Skeletal muscle tissue (tissue), 4 donors: ENCODE measurements around the gene LMNTD2. TPM values are rescaled to one million over a fixed set of nuclear protein-coding genes. Genes with fewer than 3 reads are reported as not detected.

Experiments
- H3K27ac ChIP-seq: one replicate; pipeline ENCODE4 v1.7.0; 2013; ENCODE audit warnings: mild to moderate bottlenecking, low read depth, low read length, inconsistent platforms
- H3K27me3 ChIP-seq, 3 donors: one replicate each; pipeline ENCODE4 v1.7.0; 2013; ENCODE audit warnings: low read length in 3 of 3; ENCODE audit not compliant: control insufficient read depth in 3 of 3, insufficient read depth in 3 of 3
- H3K36me3 ChIP-seq, 3 donors: one replicate each; pipeline ENCODE4 v1.7.0; 2013; ENCODE audit warnings: low read length in 3 of 3; ENCODE audit not compliant: control insufficient read depth in 3 of 3, insufficient read depth in 3 of 3
- H3K4me1 ChIP-seq, 3 donors: one replicate each; pipeline ENCODE4 v1.7.0; 2013; ENCODE audit warnings: low read length in 3 of 3, mild to moderate bottlenecking in 3 of 3; ENCODE audit not compliant: control insufficient read depth in 3 of 3, insufficient read depth in 3 of 3
- H3K4me3 ChIP-seq, 3 donors: one replicate each; pipeline ENCODE4 v1.7.0; 2013; ENCODE audit warnings: low read length in 3 of 3
- H3K9ac ChIP-seq, 3 donors: one replicate each; pipeline ENCODE4 v1.7.0; 2013; ENCODE audit warnings: low read length in 3 of 3, mild to moderate bottlenecking in 3 of 3, moderate library complexity in 2 of 3, low read depth in 1 of 3
- H3K9me3 ChIP-seq, 3 donors: one replicate each; pipeline ENCODE4 v1.7.0; 2013; ENCODE audit warnings: low read length in 3 of 3; ENCODE audit not compliant: control insufficient read depth in 3 of 3
- total RNA-seq: library from RNA; depleted of rRNA; stranded (reverse); fragments of >200 nt; gene quantifications from one replicate; pipeline ENCODE4 v1.2.3, GENCODE V29; 2014
- donor health status: Osteomylitis.

Gene LMNTD2, protein sequence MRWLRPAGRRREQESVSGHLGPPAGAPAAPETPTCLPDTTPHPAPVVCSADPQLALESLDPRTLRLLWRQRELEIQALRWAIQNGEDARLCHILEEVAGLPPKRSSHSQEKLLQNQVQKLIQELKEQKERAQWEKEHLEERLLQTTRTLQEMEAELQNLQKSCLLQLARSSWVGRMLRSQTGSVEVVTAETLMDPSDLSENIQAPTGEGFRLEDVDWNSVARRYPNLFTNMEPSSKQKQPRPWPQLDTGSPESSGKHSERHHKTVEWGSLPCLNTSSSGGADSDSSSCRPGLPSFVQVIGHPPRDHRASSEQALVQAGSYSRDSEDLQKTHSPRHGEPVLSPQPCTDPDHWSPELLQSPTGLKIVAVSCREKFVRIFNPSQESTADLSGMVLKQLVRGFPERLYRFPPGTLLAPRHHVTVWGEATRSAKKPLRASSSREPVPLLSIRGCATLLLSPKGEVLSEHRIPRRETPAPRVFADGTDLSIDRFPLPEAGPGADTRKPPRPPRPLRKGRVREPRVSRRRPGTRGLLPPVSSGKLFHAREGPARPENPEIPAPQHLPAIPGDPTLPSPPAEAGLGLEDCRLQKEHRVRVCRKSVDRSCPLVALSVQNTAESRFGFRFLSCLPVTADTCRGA
- total RNA-seq = under 0.01 TPM

DNA sequence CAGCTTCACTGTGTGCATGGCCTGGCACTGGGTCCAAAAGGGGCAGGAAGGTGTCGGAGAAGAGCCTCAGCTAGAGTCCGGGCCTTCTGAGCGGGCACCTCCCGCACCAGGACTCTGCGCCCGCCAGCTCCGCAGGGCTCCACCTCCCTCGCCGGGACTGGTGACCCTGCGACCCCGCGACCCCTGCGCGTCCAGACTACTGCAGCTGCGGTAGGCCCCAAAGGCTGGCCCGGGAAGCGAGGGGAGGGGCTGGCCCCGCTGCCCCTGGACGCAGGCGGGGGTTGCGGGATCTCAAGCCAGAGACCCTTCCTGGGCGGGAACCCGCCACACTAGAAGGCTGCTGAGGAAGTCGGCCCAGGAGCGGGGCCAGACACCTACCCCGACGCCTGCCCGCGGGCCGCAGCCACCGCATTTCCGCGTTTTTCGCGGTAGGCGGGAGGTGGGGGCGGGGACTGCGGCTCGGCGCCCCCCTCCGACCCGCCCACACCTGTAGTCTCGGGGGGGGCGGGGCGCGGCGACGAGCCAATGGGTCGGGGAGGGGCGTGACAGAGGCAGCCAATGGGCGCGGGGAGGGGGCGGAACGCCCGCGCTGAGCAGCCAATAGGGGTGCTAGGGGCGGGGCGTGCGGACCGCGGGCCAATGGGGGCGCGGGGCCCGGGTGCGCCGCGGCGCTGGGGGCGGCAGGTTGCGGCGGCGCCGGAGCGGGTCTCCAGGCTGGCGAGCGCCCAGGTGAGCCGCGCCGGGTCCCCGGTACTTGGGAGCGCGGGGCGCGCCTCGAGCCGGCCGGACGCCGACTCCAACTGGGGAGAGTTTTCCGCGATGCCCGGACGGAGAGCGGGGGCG lies at the start of gene LMNTD2, which contains the start of gene RASSF7:
LMNTD2 (minus strand) TSS at position 434 of the 843 bp plus-strand sequence; CDS start at position 412, 22 bp downstream.
RASSF7 (plus strand) TSS at position 666 of the 843 bp plus-strand sequence. CDS start 799 bp downstream, outside the sequence.
- peaks cover 19 to 35% (median 33%) of the 10 kb centered on the region in 3 donors for H3K27me3 ChIP-seq
- peak within 1 kb of the TSS in 2 of 3 donors; percentile 53 to 74 for H3K9ac ChIP-seq
- H3K4me3 ChIP-seq = peak within 1 kb of the TSS; percentile 56 to 73 (median 71)
- H3K9me3 ChIP-seq = no peaks in the 10 kb centered on the region
- no peaks in the 10 kb centered on the region for H3K36me3 ChIP-seq
- H3K4me1 ChIP-seq = peaks cover 11 to 17% (median 12%) of the 10 kb centered on the region in 3 donors
- H3K27ac ChIP-seq = no peak within 1 kb of the TSS

DNA sequence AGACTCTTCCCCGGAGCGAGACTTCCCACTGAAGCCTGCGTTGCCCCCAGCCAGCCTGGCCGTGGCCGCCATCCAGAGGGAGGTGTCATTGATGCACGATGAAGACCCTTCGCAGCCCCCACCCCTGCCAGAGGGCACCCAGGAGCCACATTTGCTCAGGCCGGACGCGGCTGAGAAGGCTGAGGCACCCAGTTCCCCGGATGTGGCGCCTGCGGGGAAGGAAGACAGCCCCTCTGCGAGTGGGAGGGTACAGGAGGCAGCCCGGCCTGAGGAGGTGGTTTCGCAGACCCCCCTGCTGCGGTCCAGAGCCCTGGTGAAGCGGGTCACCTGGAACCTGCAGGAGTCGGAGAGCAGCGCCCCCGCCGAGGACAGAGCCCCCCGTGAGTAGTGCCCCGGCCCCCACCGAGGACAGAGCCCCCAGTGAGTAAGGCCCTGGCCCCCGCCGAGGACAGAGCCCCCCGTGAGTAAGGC lies 48.8 kb upstream of the LMNTD2 start:
- Histone ChIP-seq H3K27ac (no peak overlapping the region), H3K27me3 (no peaks in the 10 kb centered on the region), H3K36me3 (peaks cover 71 to 79% (median 74%) of the 10 kb centered on the region in 3 donors), H3K9ac (no peak overlapping the region), H3K9me3 (no peaks in the 10 kb centered on the region), H3K4me3 (no peak overlapping the region), H3K4me1 (peaks cover 24 to 29% (median 26%) of the 10 kb centered on the region in 3 donors)

DNA sequence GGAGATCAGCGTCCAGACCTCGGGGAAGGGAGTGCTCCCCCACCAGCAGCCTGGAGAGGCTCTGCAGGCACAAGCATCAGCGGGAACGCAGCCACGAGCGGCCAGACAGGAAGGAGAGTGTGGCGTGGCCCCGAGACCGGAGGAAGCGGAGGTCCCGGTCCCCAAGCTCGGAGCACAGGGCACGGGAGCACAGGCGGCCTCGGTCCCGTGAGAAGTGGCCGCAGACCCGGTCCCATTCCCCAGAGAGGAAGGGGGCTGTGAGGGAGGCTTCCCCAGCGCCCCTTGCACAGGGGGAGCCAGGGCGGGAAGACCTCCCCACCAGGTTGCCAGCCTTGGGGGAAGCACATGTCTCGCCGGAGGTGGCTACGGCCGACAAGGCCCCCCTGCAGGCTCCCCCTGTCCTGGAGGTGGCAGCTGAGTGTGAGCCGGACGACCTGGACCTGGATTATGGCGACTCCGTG lies 48.3 kb upstream of the LMNTD2 start:
- Histone ChIP-seq H3K4me3 (no peak overlapping the region), H3K9me3 (no peaks in the 10 kb centered on the region), H3K27ac (no peak overlapping the region), H3K27me3 (no peaks in the 10 kb centered on the region), H3K4me1 (peaks cover 19 to 23% (median 21%) of the 10 kb centered on the region in 3 donors), H3K9ac (no peak overlapping the region), H3K36me3 (peaks cover 76 to 83% (median 79%) of the 10 kb centered on the region in 3 donors)

DNA sequence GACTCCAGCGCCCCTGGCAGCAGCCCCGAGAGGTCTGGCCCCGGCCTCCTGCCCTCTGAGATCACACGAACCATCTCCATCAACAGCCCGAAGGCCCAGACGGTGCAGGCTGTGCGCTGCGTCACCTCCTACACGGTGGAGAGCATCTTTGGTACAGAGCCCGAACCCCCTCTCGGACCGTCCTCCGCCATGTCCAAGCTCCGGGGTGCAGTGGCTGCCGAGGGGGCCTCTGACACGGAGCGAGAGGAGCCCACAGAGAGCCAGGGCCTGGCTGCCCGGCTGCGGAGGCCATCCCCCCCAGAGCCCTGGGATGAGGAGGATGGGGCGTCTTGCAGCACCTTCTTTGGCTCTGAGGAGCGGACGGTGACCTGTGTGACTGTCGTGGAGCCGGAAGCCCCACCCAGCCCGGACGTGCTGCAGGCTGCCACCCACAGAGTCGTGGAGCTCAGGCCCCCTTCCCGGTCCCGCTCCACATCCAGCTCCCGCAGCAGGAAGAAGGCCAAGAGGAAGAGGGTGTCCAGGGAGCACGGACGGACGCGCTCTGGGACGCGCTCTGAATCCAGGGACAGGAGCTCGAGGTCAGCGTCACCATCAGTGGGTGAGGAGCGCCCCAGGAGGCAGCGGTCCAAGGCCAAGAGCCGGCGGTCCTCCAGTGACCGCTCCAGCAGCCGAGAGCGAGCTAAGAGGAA lies 47.6 kb upstream of the LMNTD2 start:
- Histone ChIP-seq H3K27ac (no peak overlapping the region), H3K36me3 (peaks cover 78 to 83% (median 83%) of the 10 kb centered on the region in 3 donors), H3K4me3 (no peak overlapping the region), H3K9me3 (no peaks in the 10 kb centered on the region), H3K9ac (no peak overlapping the region), H3K27me3 (no peaks in the 10 kb centered on the region), H3K4me1 (peaks cover 14 to 18% (median 16%) of the 10 kb centered on the region in 3 donors)

DNA sequence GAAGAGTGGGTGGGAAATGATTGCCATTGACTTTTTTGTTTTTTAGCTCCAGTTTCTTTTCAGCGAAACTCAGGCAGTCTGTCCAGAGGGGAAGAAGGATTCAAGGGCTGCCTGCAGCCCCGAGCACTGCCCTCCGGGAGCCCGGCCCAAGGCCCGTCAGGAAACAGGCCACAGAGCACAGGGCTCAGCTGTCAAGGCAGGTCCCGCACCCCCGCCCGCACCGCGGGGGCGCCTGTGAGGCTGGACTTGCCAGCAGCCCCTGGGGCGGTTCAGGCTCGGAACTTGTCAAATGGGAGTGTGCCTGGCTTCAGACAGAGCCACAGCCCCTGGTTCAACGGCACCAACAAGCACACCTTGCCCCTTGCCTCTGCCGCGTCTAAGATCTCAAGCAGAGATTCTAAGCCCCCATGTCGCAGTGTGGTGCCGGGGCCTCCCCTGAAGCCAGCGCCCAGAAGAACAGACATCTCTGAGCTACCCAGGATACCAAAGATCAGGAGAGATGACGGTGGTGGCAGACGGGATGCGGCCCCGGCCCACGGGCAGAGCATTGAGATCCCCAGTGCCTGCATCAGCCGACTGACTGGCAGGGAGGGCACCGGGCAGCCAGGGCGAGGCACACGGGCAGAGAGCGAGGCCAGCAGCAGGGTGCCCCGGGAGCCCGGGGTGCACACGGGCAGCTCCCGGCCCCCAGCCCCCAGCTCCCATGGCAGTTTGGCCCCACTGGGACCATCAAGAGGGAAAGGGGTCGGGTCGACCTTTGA lies 46.7 kb upstream of the LMNTD2 start:
- H3K27ac ChIP-seq = no peak overlapping the region
- H3K36me3 ChIP-seq = peaks cover 77 to 81% (median 78%) of the 10 kb centered on the region in 3 donors
- H3K4me3 ChIP-seq = no peak overlapping the region
- peaks cover 5 to 9% (median 7%) of the 10 kb centered on the region in 3 donors for H3K4me1 ChIP-seq
- H3K9ac ChIP-seq = no peak overlapping the region
- H3K27me3 ChIP-seq = no peaks in the 10 kb centered on the region
- no peaks in the 10 kb centered on the region for H3K9me3 ChIP-seq

DNA sequence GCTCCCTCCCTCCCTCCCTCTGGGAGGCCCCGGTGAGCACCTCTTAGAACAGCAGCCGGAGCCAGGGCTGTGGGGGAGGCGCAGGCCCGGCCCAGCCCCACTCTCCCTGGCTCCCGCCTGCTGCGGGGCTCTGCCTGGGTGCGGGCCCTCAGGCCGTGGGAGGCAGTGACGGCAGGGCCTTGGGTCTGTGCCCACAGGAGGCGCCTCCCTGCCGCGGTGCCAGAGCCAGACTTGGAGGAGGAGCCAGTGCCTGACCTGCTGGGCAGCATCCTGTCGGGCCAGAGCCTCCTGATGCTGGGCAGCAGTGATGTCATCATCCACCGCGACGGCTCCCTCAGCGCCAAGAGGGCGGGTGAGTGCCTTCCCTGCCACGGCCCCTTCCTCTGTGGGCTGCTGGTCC lies 45.7 kb upstream of the LMNTD2 start:
- Histone ChIP-seq H3K4me3 (no peak overlapping the region), H3K9me3 (no peaks in the 10 kb centered on the region), H3K27me3 (no peaks in the 10 kb centered on the region), H3K4me1 (no peaks in the 10 kb centered on the region), H3K36me3 (peaks cover 78 to 84% (median 80%) of the 10 kb centered on the region in 3 donors), H3K9ac (peak overlapping the region in 1 of 3 donors; percentile 16), H3K27ac (no peak overlapping the region)

DNA sequence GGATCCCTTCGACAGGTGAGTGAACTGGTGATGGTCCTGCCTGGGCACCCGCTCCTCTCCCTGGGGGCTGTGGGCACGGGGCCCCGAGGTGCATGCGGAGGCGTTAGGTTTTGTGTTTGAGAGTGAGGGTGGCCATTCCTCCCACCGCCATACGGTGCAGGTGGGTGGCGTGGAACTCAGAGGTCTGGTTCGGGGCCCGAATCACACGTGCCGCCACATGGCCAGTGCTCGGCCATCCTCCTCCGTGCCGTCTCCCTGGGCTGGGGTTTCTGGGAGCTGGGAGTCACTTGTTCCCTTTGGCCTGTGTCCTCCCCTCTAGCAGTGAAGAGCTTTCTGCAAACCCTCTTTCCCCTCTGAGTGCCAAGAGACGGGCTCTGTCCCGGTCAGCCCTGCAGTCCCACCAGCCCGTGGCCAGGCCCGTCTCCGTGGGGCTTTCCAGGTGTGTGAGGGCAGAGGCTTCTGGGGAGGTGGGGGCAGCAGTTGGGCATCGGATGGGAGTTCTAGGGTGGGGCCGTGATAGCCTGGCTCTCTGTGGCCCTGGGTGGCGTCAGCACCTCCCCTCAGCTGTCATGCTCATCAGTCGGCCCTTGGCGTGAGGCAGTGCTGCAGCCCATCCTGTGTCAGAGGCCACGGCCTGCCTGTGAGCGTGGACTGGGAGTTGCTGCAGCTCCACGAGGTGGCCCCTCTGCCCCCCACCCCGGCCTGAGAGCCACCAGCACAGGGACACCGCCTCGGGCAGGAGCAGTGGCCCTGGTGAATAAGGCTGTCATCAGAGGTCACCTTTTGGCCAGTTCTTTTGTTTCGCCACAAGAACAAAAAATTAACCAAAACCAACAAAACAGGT lies 45.0 kb upstream of the LMNTD2 start:
- H3K27me3 ChIP-seq = no peaks in the 10 kb centered on the region
- H3K4me1 ChIP-seq = no peaks in the 10 kb centered on the region
- no peak overlapping the region for H3K27ac ChIP-seq
- H3K4me3 ChIP-seq = no peak overlapping the region
- no peak overlapping the region for H3K9ac ChIP-seq
- no peaks in the 10 kb centered on the region for H3K9me3 ChIP-seq
- peaks cover 72 to 76% (median 73%) of the 10 kb centered on the region in 3 donors for H3K36me3 ChIP-seq

DNA sequence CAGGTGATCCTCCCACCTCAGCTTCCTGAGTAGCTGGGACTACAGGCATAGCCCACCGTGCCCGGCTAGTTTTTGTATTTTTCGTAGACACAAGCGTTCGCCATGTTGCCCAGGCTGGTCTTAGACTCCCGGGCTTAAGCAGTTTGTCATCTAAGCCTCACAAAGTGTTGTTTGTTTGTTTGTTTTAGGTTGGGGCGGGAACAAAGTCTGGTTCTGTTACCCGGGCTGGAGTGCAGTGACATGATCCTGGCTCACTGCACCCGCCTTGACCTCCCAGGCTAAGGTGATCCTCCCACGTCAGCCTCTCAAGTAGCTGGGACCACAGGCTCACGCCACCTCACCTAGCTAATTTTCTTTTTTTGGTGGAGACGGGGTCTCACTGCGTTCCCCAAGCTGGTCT lies 42.6 kb upstream of the LMNTD2 start:
- no peak overlapping the region for H3K4me3 ChIP-seq
- H3K4me1 ChIP-seq = no peaks in the 10 kb centered on the region
- H3K36me3 ChIP-seq = peaks cover 63 to 72% (median 70%) of the 10 kb centered on the region in 3 donors
- H3K9me3 ChIP-seq = no peaks in the 10 kb centered on the region
- no peaks in the 10 kb centered on the region for H3K27me3 ChIP-seq
- no peak overlapping the region for H3K9ac ChIP-seq
- no peak overlapping the region for H3K27ac ChIP-seq
